Lower lobe of right lung (tissue), 2 donors: ENCODE results near the gene HSPB9. TPM values are rescaled to one million over a fixed set of nuclear protein-coding genes. Genes with fewer than 3 reads are reported as not detected.

Experiments
- ATAC-seq, 2 donors: fragments of 200-7000 bp; cut with Tn5 transposase; one replicate each; pipeline ENCODE4 v1.9.1; 2020 to 2022; ENCODE audit warnings: mild to moderate bottlenecking in 2 of 2, moderate library complexity in 2 of 2
- DNase-seq: peaks from one replicate; pipeline ENCODE4 v3.0.0-alpha.2; 2020
- H3K27ac ChIP-seq: fragments of 200-600 bp; one replicate; pipeline ENCODE4 v1.8.0; 2022
- H3K27me3 ChIP-seq: fragments of 200-600 bp; one replicate; pipeline ENCODE4 v1.8.0; 2022; ENCODE audit warnings: low read depth
- H3K36me3 ChIP-seq: fragments of 200-600 bp; one replicate; pipeline ENCODE4 v1.8.0; 2022; ENCODE audit warnings: mild to moderate bottlenecking
- H3K4me1 ChIP-seq: fragments of 200-600 bp; one replicate; pipeline ENCODE4 v1.8.0; 2022
- H3K4me3 ChIP-seq: fragments of 200-600 bp; one replicate; pipeline ENCODE4 v1.8.0; 2022; ENCODE audit warnings: mild to moderate bottlenecking
- H3K9me3 ChIP-seq: fragments of 200-600 bp; one replicate; pipeline ENCODE4 v1.8.0; 2022
- intact Hi-C: fragments of 100-400 bp; cut with DNase I; formaldehyde crosslinking; loops from one replicate; pipeline ENCODE4 v1.11.0; 2022
- long read RNA-seq: library from polyadenylated mRNA; unstranded; transcript quantifications from one replicate; pipeline ENCODE4 v2.0.0, GENCODE V29; 2021
- total RNA-seq: library from RNA; stranded (reverse); fragmentation: NEBNext Ultra II Directional; extraction: Animal tissue kit (Norgen Biotek cat#: 25700); gene quantifications from one replicate; pipeline ENCODE4 v1.2.1, GENCODE V29; 2021
- TF ChIP-seq, protein P1 (sequence below): fragments of 200-600 bp; IDR thresholded peaks from one replicate; pipeline ENCODE4 v1.8.0; 2022; ENCODE audit warnings: antibody characterized with exemption, mild to moderate bottlenecking
- donor health status: DM: no; HTN: yes; CAD: no; lungs with severe emphysema.

Gene HSPB9, protein sequence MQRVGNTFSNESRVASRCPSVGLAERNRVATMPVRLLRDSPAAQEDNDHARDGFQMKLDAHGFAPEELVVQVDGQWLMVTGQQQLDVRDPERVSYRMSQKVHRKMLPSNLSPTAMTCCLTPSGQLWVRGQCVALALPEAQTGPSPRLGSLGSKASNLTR
- total RNA-seq, result not detected
- long read RNA-seq, partial matches to known transcripts, result 0 of 4 reads
- long read RNA-seq, other reads (novel, unspliced or antisense), result 0 of 4 reads

DNA sequence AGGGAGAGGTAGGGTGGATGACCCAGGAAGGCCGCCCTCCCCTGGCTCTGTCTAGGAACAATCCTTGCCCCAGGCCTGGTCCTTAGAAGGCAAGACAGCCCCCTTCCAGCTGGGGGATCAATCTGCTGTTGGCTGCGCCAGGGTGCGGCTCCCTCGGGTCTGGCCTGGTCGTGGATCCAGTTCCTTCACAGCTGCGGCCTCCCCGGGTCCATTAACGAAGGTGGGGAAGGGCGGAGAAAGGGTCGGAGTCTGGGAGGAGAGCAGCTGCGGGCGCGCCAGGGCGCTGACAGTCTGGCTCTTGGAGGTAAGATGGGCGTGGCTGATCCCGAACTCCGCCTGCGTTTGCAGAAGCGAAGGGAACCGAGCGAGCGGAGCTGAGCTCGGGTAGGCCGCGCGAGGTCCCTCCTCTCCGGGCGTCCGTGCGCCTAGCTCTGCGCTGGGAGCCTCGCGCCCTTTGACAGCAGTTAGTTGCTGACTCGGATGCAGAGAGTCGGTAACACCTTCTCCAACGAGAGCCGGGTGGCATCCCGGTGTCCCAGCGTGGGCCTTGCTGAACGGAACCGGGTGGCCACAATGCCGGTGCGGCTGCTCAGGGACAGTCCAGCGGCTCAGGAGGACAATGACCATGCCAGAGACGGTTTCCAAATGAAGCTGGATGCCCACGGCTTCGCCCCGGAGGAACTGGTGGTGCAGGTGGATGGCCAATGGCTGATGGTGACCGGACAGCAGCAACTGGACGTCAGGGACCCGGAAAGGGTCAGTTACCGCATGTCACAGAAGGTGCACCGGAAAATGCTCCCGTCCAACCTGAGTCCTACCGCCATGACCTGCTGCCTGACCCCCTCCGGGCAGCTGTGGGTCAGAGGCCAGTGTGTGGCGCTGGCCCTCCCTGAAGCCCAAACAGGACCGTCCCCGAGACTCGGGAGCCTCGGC, at the start of gene HSPB9:
Gene HSPB9, plus strand, starts transcription at position 434 of the 933 bp plus-strand sequence. Its CDS starts 47 bp downstream, at position 481.
- peak within 1 kb of the TSS; percentile 38 for H3K4me3 ChIP-seq
- intact Hi-C loops, result no loop called here
- TF ChIP-seq, protein P1, sequence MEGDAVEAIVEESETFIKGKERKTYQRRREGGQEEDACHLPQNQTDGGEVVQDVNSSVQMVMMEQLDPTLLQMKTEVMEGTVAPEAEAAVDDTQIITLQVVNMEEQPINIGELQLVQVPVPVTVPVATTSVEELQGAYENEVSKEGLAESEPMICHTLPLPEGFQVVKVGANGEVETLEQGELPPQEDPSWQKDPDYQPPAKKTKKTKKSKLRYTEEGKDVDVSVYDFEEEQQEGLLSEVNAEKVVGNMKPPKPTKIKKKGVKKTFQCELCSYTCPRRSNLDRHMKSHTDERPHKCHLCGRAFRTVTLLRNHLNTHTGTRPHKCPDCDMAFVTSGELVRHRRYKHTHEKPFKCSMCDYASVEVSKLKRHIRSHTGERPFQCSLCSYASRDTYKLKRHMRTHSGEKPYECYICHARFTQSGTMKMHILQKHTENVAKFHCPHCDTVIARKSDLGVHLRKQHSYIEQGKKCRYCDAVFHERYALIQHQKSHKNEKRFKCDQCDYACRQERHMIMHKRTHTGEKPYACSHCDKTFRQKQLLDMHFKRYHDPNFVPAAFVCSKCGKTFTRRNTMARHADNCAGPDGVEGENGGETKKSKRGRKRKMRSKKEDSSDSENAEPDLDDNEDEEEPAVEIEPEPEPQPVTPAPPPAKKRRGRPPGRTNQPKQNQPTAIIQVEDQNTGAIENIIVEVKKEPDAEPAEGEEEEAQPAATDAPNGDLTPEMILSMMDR, result no peak
- DNase-seq (peak; percentile 82), ATAC-seq (peak; percentile 66 to 80)
- H3K4me1 ChIP-seq, result peaks cover 21% of the 10 kb centered on the region
- no peaks in the 10 kb centered on the region for H3K27me3 ChIP-seq
- H3K27ac ChIP-seq, result peak within 1 kb of the TSS; percentile 56
- H3K36me3 ChIP-seq, result peaks cover 46% of the 10 kb centered on the region
- H3K9me3 ChIP-seq, result no peaks in the 10 kb centered on the region

- DNase-seq (no peak), ATAC-seq (no peak)
- H3K27me3 ChIP-seq, result peaks cover 29% of the 10 kb centered on the region
- H3K4me3 ChIP-seq, result no peak overlapping the region
- H3K9me3 ChIP-seq, result no peaks in the 10 kb centered on the region
- no peaks in the 10 kb centered on the region for H3K36me3 ChIP-seq
- H3K4me1 ChIP-seq, result peaks cover 10% of the 10 kb centered on the region
- intact Hi-C loops, result no loop called here
- H3K27ac ChIP-seq, result no peak overlapping the region
- TF ChIP-seq, protein P1, result no peak
Observed at GRCh38 chr17:42075789-42076188, 46.8 kb upstream of the HSPB9 start.

DNA sequence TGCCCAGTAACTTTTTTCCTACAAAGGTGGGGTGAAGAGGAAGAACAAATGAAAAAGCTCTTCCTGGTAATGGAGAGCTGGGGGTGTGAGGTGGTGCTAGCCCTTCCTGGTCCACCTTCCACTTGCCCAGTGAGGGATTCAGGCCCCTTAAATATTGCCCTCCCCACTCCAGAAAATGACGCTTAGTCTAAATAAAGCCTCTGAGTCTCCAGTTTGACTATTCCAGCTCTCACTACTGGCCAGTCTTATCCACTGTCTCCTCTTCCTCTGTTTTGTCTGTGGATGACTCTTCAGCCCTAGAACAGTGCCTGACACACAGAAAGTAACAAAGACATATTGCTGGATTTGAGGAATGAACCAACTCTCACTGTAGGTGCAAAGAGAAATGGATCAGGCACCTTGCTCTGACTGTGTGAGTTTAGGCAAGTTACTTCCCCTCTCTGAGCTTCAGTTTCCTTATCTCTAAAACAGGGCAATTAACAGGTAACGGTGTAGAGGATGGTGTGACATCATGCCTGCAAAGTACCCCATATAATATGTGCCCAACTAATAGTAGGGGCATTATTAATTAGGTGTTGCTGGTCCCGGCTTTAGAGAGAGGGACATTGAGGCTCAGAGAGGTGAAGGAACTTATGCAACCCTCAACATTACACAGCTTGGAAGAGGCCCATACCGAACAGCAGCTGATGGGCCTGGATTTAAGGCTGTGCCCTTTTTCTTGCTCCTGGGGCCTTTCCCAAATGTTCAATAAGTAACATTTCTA, 45.6 kb upstream of the HSPB9 start:
- intact Hi-C loops, result no loop called here
- ATAC-seq (no peak), DNase-seq (no peak)
- peaks cover 17% of the 10 kb centered on the region for H3K27me3 ChIP-seq
- H3K4me3 ChIP-seq, result no peak overlapping the region
- no peaks in the 10 kb centered on the region for H3K9me3 ChIP-seq
- H3K36me3 ChIP-seq, result no peaks in the 10 kb centered on the region
- peaks cover 8% of the 10 kb centered on the region for H3K4me1 ChIP-seq
- TF ChIP-seq, protein P1, result no peak
- H3K27ac ChIP-seq, result no peak overlapping the region

DNA sequence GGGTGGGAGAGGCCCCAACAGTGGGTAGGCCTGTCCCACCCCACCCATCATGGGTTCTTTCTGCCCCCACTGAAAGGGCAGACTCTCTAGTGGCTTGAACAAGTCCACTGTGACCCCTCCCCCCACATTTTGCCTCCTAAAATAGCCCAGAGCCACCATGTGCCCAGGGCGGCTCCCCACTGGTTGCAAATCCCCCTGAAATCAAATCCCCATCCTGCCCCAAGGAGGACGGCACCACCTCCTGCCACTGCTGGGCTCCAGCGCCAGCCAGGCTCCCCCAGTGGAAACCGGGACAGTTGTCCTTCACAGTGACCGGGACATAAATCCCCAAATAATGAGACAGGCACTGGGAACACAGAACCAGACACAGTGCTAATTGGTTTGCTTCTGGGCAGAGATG, 44.8 kb upstream of the HSPB9 start:
- no peaks in the 10 kb centered on the region for H3K36me3 ChIP-seq
- no peak overlapping the region for H3K4me3 ChIP-seq
- H3K9me3 ChIP-seq, result no peaks in the 10 kb centered on the region
- peaks cover under 1% of the 10 kb centered on the region for H3K4me1 ChIP-seq
- no peak for DNase-seq
- intact Hi-C loops, result no loop called here
- ATAC-seq, result no peak
- TF ChIP-seq, protein P1, result no peak
- H3K27me3 ChIP-seq, result peaks cover 9% of the 10 kb centered on the region
- no peak overlapping the region for H3K27ac ChIP-seq

DNA sequence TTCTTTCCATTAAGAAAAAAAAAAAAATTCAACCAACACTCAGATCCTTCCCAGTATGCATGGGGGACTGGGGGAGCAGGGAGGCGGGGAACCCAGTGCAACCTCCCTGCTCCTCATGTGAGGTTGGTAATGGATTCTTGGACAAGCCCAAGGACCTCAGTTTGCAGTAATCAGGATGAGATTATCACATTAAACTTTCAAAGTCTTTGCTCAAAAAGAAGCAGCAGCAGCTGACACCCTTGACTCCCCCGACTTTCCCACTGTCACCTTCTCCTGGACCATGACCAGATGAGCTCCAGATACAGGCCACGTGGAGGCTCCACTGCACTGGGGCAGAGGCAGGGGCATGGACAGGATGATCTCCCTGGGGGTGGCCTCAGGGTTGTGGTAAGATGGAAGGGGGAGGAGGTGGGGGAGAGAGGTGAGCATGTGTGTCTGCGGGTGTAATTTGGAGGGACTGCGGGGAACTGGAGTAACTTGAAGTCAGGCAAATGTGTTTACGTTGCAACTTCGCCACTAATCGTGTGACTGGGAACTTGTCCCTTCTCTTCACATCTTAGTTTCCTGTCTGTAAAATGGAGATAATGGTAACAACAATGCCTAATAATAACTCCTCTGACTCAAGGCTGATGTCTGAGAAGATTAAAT, 44.1 kb upstream of the HSPB9 start:
- no peak overlapping the region for H3K4me3 ChIP-seq
- TF ChIP-seq, protein P1, result no peak
- intact Hi-C loops, result no loop called here
- H3K27ac ChIP-seq, result no peak overlapping the region
- ATAC-seq (no peak), DNase-seq (no peak)
- no peaks in the 10 kb centered on the region for H3K9me3 ChIP-seq
- H3K4me1 ChIP-seq, result no peaks in the 10 kb centered on the region
- peaks cover 1% of the 10 kb centered on the region for H3K27me3 ChIP-seq
- H3K36me3 ChIP-seq, result no peaks in the 10 kb centered on the region
